GM19351 (cell line): ENCODE data around the gene GFRA4.

ENCODE experiments used
- ATAC-seq: cut with Tn5 transposase; IDR thresholded peaks from one replicate; pipeline ENCODE4 v1.9.1; 2021; ENCODE audit warnings: mild to moderate bottlenecking, moderate library complexity; ENCODE audit not compliant: unreplicated experiment

GFRA4 gene

GRCh38 chr20:3663031-3663701 is at the start of gene GFRA4:
Gene GFRA4, minus strand, starts transcription at chr20:3663399. Its CDS starts 0 bp downstream, at chr20:3663399.
- ATAC-seq: no peak

- no peak for ATAC-seq
Measured at GRCh38 chr20:3712279-3712873, 49.2 kb upstream of the GFRA4 start, which contains the start of gene SIGLEC1. Gene SIGLEC1, minus strand, starts transcription at chr20:3712600. Its CDS starts 5,472 bp downstream, at chr20:3707128.

GRCh38 chr20:3711484-3711941 is 48.3 kb upstream of the GFRA4 start:
- ATAC-seq: no peak

GRCh38 chr20:3710703-3711483 is 47.7 kb upstream of the GFRA4 start:
- ATAC-seq: no peak

GRCh38 chr20:3710011-3710466 is 46.8 kb upstream of the GFRA4 start:
- ATAC-seq: no peak

GRCh38 chr20:3707508-3707899 is 44.3 kb upstream of the GFRA4 start:
- no peak for ATAC-seq

GRCh38 chr20:3706774-3707507 is 43.7 kb upstream of the GFRA4 start:
- no peak for ATAC-seq

- no peak for ATAC-seq
Measured at GRCh38 chr20:3705970-3706739, 43.0 kb upstream of the GFRA4 start.

GRCh38 chr20:3705491-3705969 is 42.3 kb upstream of the GFRA4 start:
- ATAC-seq: no peak

- no peak for ATAC-seq
Measured at GRCh38 chr20:3704087-3704486, 40.9 kb upstream of the GFRA4 start.

- ATAC-seq: no peak
Measured at GRCh38 chr20:3702611-3703391, 39.6 kb upstream of the GFRA4 start.

GRCh38 chr20:3701061-3701998 is 38.1 kb upstream of the GFRA4 start:
- ATAC-seq: no peak

- ATAC-seq: no peak
Measured at GRCh38 chr20:3699037-3699436, 35.8 kb upstream of the GFRA4 start.

GRCh38 chr20:3698591-3699001 is 35.4 kb upstream of the GFRA4 start:
- no peak for ATAC-seq

- ATAC-seq: no peak
Measured at GRCh38 chr20:3697588-3698305, 34.5 kb upstream of the GFRA4 start.

GRCh38 chr20:3696745-3697587 is 33.8 kb upstream of the GFRA4 start:
- no peak for ATAC-seq

GRCh38 chr20:3696200-3696599 is 33.0 kb upstream of the GFRA4 start:
- ATAC-seq: no peak
